Neural progenitor cell (in vitro differentiated cells): ENCODE measurements around the gene SPAAR. TPM values are rescaled to one million over a fixed set of nuclear protein-coding genes. Genes with fewer than 3 reads are reported as not detected.

ENCODE experiments used
- DNase-seq: peaks from one replicate; pipeline ENCODE4 v3.0.0-alpha.2; 2016; ENCODE audit warnings: low spot score
- H2AFZ ChIP-seq: fragments of 200-600 bp; sonication (generic); replicated peaks from 2 replicates; pipeline ENCODE4 v1.6.1; 2016; ENCODE audit warnings: antibody characterized with exemption
- H3F3A ChIP-seq: fragments of 200-600 bp; sonication (generic); 2 replicates; pipeline ENCODE4 v1.6.1; 2016; ENCODE audit warnings: antibody characterized with exemption, low read depth
- H3K27ac ChIP-seq: fragments of 200-600 bp; sonication (generic); 2 replicates; pipeline ENCODE4 v1.5.1; 2016; ENCODE audit warnings: mild to moderate bottlenecking
- H3K27me3 ChIP-seq: fragments of 200-600 bp; sonication (generic); 2 replicates; pipeline ENCODE4 v1.6.1; 2016; ENCODE audit warnings: mild to moderate bottlenecking, moderate library complexity
- H3K36me3 ChIP-seq: fragments of 200-600 bp; sonication (generic); 2 replicates; pipeline ENCODE4 v1.5.1; 2016
- H3K4me1 ChIP-seq: fragments of 200-600 bp; sonication (generic); 2 replicates; pipeline ENCODE4 v1.6.1; 2016; ENCODE audit warnings: mixed run types
- H3K4me2 ChIP-seq: fragments of 200-600 bp; sonication (generic); 2 replicates; pipeline ENCODE4 v1.6.1; 2016
- H3K4me3 ChIP-seq: fragments of 200-600 bp; sonication (generic); 2 replicates; pipeline ENCODE4 v1.5.1; 2016
- H3K79me2 ChIP-seq: fragments of 200-600 bp; sonication (generic); 2 replicates; pipeline ENCODE4 v1.6.1; 2016; ENCODE audit warnings: low read depth
- H3K9ac ChIP-seq: fragments of 200-600 bp; sonication (generic); 2 replicates; pipeline ENCODE4 v1.6.1; 2016
- H3K9me3 ChIP-seq: fragments of 200-600 bp; sonication (generic); 2 replicates; pipeline ENCODE4 v1.5.1; 2016; ENCODE audit warnings: low read depth
- H4K20me1 ChIP-seq: fragments of 200-600 bp; sonication (generic); 2 replicates; pipeline ENCODE4 v1.6.1; 2016; ENCODE audit warnings: low read depth
- H3K27ac Mint-ChIP-seq: 3 replicates; pipeline ENCODE4 v1.8.0; 2021; ENCODE audit warnings: mixed read lengths
- H3K27me3 Mint-ChIP-seq: 2 replicates; pipeline ENCODE4 v1.8.0; 2022; ENCODE audit warnings: low read depth, mild to moderate bottlenecking, inconsistent platforms, moderate library complexity, mixed read lengths; ENCODE audit not compliant: insufficient read depth
- H3K36me3 Mint-ChIP-seq: 3 replicates; pipeline ENCODE4 v1.8.0; 2021; ENCODE audit warnings: mixed read lengths
- H3K4me1 Mint-ChIP-seq: 3 replicates; pipeline ENCODE4 v1.8.0; 2021; ENCODE audit warnings: mixed read lengths
- H3K4me3 Mint-ChIP-seq: 3 replicates; pipeline ENCODE4 v1.8.0; 2021; ENCODE audit warnings: mild to moderate bottlenecking, moderate library complexity, mixed read lengths
- H3K9me3 Mint-ChIP-seq: 3 replicates; pipeline ENCODE4 v1.8.0; 2020; ENCODE audit warnings: mixed read lengths
- CTCF ChIP-seq: fragments of 200-600 bp; sonication (generic); IDR thresholded peaks from 2 replicates; pipeline ENCODE4 v1.5.1; 2017; ENCODE audit warnings: antibody characterized with exemption, mild to moderate bottlenecking
- EZH2 ChIP-seq: fragments of 200-600 bp; sonication (generic); IDR thresholded peaks from 2 replicates; pipeline ENCODE4 v1.6.1; 2017; ENCODE audit warnings: antibody characterized with exemption, mild to moderate bottlenecking, moderate library complexity
- EZH2phosphoT487 ChIP-seq: fragments of 200-600 bp; sonication (generic); IDR thresholded peaks from 2 replicates; pipeline ENCODE4 v1.6.1; 2017; ENCODE audit warnings: antibody characterized with exemption
- total RNA-seq: library from RNA; depleted of rRNA; stranded (reverse); fragments of >200 nt; gene quantifications from 2 replicates; pipeline ENCODE4 v1.2.3, GENCODE V29; 2015; ENCODE audit warnings: low replicate concordance

Gene SPAAR
- total RNA-seq, 1 donor from 2014 or later, result not detected

- Mint-ChIP-seq H3K27ac (no peak overlapping the region), H3K4me1 (peaks cover 11% of the 10 kb centered on the region), H3K9me3 (no peaks in the 10 kb centered on the region), H3K27me3 (peaks cover 2% of the 10 kb centered on the region), H3K4me3 (no peak overlapping the region), H3K36me3 (no peaks in the 10 kb centered on the region)
- no peaks in the 10 kb centered on the region for H3K9me3 ChIP-seq
- H4K20me1 ChIP-seq, result no peaks in the 10 kb centered on the region
- no peaks in the 10 kb centered on the region for H3K36me3 ChIP-seq
- H3K4me2 ChIP-seq, result no peak overlapping the region
- no peaks in the 10 kb centered on the region for H3K27me3 ChIP-seq
- no peak overlapping the region for H3K27ac ChIP-seq
- no peak overlapping the region for H3K4me3 ChIP-seq
- no peak overlapping the region for H2AFZ ChIP-seq
- H3K4me1 ChIP-seq, result no peaks in the 10 kb centered on the region
- no peaks in the 10 kb centered on the region for H3F3A ChIP-seq
- DNase-seq, result no peak
- no peak overlapping the region for H3K9ac ChIP-seq
- no peaks in the 10 kb centered on the region for H3K79me2 ChIP-seq
- TF ChIP-seq EZH2 (no peak), CTCF (no peak), EZH2phosphoT487 (no peak)
Observed at GRCh38 chr9:35923927-35924763, 14.9 kb downstream of the SPAAR start.

- Histone ChIP-seq H3K27ac (no peak overlapping the region), H4K20me1 (no peaks in the 10 kb centered on the region), H3F3A (no peaks in the 10 kb centered on the region), H2AFZ (no peak overlapping the region), H3K79me2 (no peaks in the 10 kb centered on the region), H3K9ac (no peak overlapping the region), H3K36me3 (no peaks in the 10 kb centered on the region), H3K4me2 (no peak overlapping the region), H3K4me3 (no peak overlapping the region), H3K4me1 (no peaks in the 10 kb centered on the region), H3K27me3 (peaks cover 6% of the 10 kb centered on the region), H3K9me3 (no peaks in the 10 kb centered on the region)
- Mint-ChIP-seq H3K9me3 (no peaks in the 10 kb centered on the region), H3K27me3 (peaks cover 2% of the 10 kb centered on the region), H3K27ac (no peak overlapping the region), H3K4me3 (no peak overlapping the region), H3K36me3 (no peaks in the 10 kb centered on the region), H3K4me1 (peaks cover 9% of the 10 kb centered on the region)
- no peak for TF ChIP-seq CTCF
- no peak for TF ChIP-seq EZH2phosphoT487
- TF ChIP-seq EZH2, result no peak
- no peak for DNase-seq
Observed at GRCh38 chr9:35928591-35929452, 19.5 kb downstream of the SPAAR start.

GRCh38 chr9:35929453-35929718 is 20.1 kb downstream of the SPAAR start:
- Mint-ChIP-seq H3K9me3 (no peaks in the 10 kb centered on the region), H3K27ac (no peak overlapping the region), H3K4me1 (peaks cover 3% of the 10 kb centered on the region), H3K27me3 (peaks cover 2% of the 10 kb centered on the region), H3K36me3 (no peaks in the 10 kb centered on the region), H3K4me3 (no peak overlapping the region)
- H3K79me2 ChIP-seq, result no peaks in the 10 kb centered on the region
- no peak overlapping the region for H3K4me2 ChIP-seq
- H4K20me1 ChIP-seq, result no peaks in the 10 kb centered on the region
- no peak overlapping the region for H3K9ac ChIP-seq
- no peaks in the 10 kb centered on the region for H3K9me3 ChIP-seq
- no peaks in the 10 kb centered on the region for H3K4me1 ChIP-seq
- H3K4me3 ChIP-seq, result no peak overlapping the region
- H3K27ac ChIP-seq, result no peak overlapping the region
- H2AFZ ChIP-seq, result no peak overlapping the region
- H3K36me3 ChIP-seq, result no peaks in the 10 kb centered on the region
- DNase-seq, result no peak
- peaks cover 6% of the 10 kb centered on the region for H3K27me3 ChIP-seq
- TF ChIP-seq CTCF, result no peak
- TF ChIP-seq EZH2phosphoT487, result no peak
- TF ChIP-seq EZH2, result no peak
- no peaks in the 10 kb centered on the region for H3F3A ChIP-seq
